Sigmoid colon (tissue), 4 donors: Measurements from ENCODE around the gene NOVA1.

ENCODE experiments used
- CTCF ChIP-seq, 4 experiments: fragments of 450-650 bp in 3 of 4; fragments of 200-600 bp in 1 of 4; IDR thresholded peaks; one replicate each; pipeline ENCODE4 v1.5.1; 2016 to 2019; ENCODE audit warnings: antibody characterized with exemption in 4 of 4, mild to moderate bottlenecking in 3 of 4, moderate library complexity in 2 of 4
- EP300 ChIP-seq, 4 donors: sonication (generic); formaldehyde crosslinking; IDR thresholded peaks; one replicate each; pipeline ENCODE4 v1.6.1; 2017; ENCODE audit warnings: antibody characterized with exemption in 4 of 4
- POLR2A ChIP-seq, 2 donors: fragments of 450-650 bp; IDR thresholded peaks; one replicate each; pipeline ENCODE4 v1.6.1; 2016; ENCODE audit warnings: antibody characterized with exemption in 2 of 2, mild to moderate bottlenecking in 2 of 2, moderate library complexity in 2 of 2
- POLR2AphosphoS5 ChIP-seq, 4 donors: sonication (generic); formaldehyde crosslinking; IDR thresholded peaks; one replicate each; pipeline ENCODE4 v1.6.1; 2017; ENCODE audit warnings: antibody characterized with exemption in 4 of 4

- TF ChIP-seq CTCF (IDR thresholded peaks at IDR 0.05), result no peak
- no peak for TF ChIP-seq EP300 (IDR thresholded peaks at IDR 0.05)
- no peak for TF ChIP-seq POLR2A (IDR thresholded peaks at IDR 0.05)
- TF ChIP-seq POLR2AphosphoS5 (IDR thresholded peaks at IDR 0.05), result no peak
Observed at GRCh38 chr14:26626256-26626655, 28.4 kb upstream of the NOVA1 start.
